Measurements from ENCODE around the gene MAGI2.

DNA sequence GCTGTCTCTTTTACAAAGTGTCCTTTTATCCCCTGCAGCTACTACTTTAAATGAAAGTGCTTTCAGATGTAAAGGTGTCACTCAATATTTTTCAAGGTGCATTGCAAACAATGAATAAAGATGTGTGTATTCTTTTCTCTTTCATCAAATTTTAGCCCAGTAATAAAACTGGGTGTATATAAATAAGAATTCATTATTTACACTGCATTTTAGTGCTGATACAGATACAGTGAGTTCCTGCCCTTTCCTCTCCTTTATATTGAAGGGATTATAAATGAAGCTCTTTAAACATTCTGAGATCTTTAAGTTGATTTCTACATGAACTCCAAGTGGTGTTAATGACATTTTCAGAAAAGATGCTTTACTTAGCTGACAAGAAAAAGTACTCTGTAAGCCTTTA, 1137.4 kb downstream of the MAGI2 start:
- TF ChIP-seq, protein P1, sequence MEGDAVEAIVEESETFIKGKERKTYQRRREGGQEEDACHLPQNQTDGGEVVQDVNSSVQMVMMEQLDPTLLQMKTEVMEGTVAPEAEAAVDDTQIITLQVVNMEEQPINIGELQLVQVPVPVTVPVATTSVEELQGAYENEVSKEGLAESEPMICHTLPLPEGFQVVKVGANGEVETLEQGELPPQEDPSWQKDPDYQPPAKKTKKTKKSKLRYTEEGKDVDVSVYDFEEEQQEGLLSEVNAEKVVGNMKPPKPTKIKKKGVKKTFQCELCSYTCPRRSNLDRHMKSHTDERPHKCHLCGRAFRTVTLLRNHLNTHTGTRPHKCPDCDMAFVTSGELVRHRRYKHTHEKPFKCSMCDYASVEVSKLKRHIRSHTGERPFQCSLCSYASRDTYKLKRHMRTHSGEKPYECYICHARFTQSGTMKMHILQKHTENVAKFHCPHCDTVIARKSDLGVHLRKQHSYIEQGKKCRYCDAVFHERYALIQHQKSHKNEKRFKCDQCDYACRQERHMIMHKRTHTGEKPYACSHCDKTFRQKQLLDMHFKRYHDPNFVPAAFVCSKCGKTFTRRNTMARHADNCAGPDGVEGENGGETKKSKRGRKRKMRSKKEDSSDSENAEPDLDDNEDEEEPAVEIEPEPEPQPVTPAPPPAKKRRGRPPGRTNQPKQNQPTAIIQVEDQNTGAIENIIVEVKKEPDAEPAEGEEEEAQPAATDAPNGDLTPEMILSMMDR (IDR thresholded peaks at IDR 0.05; ENCODE audit: insufficient read depth, low read depth, low read length) = no peak
- TF ChIP-seq EZH2 (IDR thresholded peaks at IDR 0.05; ENCODE audit: insufficient read depth, low read length) = no peak

Data from astrocyte (in vitro differentiated cells and primary cell).